Upper lobe of left lung (tissue), 4 donors: ENCODE measurements around the gene DLGAP5.

ENCODE experiments used
- EP300 ChIP-seq, 4 donors: sonication (generic); formaldehyde crosslinking; IDR thresholded peaks; one replicate each; pipeline ENCODE4 v1.5.1; 2017; ENCODE audit warnings: antibody characterized with exemption in 4 of 4, control low read depth in 2 of 4
- TF ChIP-seq, protein P1 (sequence below), 6 experiments: fragments of 450-650 bp in 4 of 6; fragments of 200-600 bp in 2 of 6; sonication (generic) in 2 of 6; IDR thresholded peaks; one replicate each; pipeline ENCODE4 v1.5.1; 2016 to 2019; ENCODE audit warnings: antibody characterized with exemption in 6 of 6

DNA sequence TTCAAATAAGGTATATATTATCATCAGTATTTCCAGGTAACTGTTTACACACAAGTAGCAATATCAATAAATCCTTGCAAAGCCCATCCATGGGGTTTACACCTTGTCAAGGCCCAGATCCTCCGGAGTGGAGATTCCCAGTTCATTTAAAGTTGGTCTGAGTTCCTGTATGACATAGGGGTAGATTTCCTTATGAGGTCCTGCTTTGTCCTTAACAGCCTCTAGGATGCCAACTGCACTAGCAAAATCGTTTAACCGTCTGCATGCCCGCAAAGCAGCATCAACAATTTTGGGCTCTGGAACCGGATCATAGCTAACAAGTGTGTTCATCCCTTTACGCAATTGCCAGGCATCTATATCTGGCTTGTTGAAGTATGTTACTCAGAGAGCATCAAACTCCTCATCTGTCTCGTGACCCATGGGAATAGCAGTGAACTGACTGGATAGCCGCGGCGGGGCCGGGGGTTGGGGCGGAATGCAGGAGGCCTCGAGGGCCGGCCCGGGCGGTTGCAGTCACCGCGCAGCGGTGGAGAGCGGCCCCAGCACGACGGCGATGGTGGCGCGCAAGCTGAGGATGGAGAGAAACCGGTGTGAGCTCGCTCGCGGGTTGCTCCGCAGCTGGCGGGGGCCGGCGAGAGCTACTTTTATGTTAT lies 49.3 kb upstream of the DLGAP5 start:
- TF ChIP-seq, protein P1, sequence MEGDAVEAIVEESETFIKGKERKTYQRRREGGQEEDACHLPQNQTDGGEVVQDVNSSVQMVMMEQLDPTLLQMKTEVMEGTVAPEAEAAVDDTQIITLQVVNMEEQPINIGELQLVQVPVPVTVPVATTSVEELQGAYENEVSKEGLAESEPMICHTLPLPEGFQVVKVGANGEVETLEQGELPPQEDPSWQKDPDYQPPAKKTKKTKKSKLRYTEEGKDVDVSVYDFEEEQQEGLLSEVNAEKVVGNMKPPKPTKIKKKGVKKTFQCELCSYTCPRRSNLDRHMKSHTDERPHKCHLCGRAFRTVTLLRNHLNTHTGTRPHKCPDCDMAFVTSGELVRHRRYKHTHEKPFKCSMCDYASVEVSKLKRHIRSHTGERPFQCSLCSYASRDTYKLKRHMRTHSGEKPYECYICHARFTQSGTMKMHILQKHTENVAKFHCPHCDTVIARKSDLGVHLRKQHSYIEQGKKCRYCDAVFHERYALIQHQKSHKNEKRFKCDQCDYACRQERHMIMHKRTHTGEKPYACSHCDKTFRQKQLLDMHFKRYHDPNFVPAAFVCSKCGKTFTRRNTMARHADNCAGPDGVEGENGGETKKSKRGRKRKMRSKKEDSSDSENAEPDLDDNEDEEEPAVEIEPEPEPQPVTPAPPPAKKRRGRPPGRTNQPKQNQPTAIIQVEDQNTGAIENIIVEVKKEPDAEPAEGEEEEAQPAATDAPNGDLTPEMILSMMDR (IDR thresholded peaks at IDR 0.05) = no peak
- TF ChIP-seq EP300 (IDR thresholded peaks at IDR 0.05) = no peak
